NCI-H2196 (cell line): ENCODE measurements around the gene PTPN4.

Source experiments
- DNase-seq: peaks from one replicate; lab custom pipeline; 2025; ENCODE audit not compliant: unreplicated experiment; lab: John Stamatoyannopoulos, UW

PTPN4 gene

DNA sequence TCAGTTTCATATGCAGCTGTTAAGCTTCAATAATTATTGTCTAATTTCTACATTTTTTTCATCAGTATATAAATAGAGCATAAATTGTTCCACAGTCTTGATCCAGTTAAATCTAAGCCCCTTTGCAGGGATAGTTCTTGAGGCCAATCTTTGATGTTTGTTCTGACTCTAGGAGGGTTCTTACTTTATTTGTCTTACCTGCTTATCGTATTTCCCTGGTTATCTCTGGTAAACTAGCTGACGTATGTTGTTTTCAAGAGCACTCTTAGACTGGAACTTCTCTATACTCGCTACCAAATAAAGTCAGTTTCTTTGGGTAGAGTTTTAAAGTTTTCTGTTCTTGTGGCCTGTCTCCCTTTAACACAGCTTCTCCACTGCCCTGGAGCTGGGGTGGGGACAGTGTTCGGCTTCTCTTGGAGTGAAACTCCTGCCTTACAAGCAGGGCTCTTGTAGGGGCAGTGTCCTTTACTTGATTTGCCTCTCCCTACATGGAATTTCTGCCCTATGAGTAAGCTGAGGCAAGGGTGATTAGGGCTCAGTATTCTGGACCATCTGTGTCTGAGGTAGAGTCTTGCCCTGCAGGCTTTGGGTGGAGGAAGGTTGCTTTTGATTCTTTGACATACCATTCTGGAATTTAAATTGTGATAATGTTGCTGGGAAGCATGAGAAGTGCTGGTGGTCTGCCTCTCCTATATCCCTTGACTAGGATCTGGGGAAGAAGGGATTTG, 90.3 kb downstream of the PTPN4 start:
- no peak for DNase-seq

DNA sequence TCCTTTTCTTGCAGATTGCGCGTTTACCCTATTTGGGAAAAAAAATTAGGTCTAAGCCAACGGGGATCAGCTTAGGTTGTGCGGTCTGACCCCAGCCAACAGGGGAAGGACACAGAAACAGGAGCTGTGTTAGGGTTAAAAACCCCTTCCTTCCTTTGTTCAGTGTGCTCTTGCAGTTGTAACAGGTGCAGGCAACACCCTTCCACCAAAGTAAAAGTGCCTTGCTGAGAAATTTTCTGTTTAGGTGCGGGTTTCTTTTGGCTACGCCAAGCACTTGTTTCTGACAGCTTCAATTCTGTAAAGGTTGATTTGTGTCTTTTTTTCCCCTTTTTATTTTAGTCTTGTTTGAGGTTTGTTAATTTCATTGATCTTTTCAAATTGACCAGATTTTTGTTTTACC, 92.5 kb downstream of the PTPN4 start:
- DNase-seq = no peak

DNA sequence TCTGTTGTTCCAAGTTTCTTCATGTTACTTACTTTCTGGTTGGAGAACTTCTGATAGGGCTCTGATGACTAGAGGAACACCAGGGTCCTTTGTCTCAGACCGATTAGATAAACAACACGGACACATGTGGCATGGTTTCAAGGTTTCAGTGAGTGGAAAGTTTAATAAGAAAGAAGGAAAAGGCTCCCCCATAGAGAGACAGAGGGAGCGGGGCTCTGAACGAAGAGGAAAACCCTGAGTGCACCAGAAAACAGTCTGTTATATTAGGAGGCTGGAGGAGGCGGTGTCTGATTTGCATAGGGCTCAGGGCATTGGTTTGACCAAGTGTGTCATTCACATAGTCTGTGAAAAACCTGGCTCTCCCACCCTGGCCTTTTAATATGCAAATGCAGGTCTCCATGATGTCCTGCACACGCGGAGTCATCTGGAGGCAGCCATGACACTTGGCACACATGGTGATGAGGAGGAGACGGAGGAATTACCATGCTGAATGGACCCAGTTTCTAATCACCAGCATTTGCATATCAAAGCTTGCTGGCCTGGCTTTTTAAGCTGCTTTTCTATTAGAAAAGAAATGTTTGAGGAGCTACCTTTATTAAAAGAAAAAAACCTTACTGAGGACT, 94.2 kb downstream of the PTPN4 start:
- DNase-seq = no peak

DNA sequence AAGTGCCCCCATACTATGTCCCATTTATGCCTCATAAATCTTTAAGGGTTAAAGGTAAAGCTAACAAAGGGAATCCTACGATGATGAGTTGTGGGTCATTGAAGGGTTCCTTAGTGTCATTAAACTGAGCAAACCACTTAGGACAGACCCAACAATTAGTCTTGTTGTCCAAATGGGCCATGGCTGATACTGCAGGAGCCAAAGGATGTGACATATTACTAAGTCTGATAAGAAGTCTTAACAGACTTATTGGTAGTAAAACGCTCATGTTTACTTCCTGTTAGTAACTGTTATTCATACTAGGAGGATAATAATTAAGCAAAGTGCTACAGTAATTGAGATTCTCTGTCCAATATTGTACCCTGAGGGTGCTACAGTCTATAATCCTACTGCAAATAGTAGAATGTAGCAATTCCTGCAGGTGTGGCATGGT, 96.8 kb downstream of the PTPN4 start:
- DNase-seq = no peak

DNA sequence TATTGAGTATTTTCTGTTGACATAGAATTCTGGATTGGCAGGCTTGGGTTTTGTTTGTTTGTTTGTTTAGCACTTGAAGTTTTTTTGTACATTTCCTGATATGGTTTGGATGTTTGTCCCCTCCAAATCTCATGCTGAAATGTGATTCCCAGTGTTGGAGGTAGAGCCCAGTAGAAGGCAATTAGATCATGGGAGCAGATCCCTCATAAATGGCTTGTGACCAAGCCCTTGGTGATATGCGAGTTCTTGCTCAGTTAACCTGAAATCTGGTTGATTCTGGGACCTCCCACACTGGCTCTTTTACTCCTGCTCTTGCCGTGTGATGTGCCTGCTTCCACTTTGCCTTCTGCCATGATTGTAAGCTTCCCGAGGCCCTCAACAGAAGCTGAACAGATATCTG, 98.0 kb downstream of the PTPN4 start:
- DNase-seq = peak; percentile 47

DNA sequence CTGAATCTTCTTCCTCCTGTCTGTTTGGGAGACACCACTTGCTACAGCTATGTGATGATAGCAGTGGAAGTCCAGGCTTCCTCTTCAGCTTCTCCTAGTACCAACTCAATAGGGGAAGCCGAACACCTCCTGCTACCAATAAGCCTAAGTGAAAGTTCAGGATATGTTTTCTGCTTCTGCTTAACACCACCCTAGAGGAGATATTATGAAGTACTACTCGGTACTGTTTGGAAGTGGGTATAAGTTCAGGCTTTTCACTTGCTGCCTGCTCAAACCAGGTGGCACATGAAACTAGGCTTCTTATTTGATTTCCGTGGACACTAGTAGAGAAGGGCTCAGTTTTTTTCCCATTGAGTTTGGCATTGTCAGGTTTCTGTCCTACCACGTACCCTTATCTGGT, 99.8 kb downstream of the PTPN4 start:
- DNase-seq = no peak

DNA sequence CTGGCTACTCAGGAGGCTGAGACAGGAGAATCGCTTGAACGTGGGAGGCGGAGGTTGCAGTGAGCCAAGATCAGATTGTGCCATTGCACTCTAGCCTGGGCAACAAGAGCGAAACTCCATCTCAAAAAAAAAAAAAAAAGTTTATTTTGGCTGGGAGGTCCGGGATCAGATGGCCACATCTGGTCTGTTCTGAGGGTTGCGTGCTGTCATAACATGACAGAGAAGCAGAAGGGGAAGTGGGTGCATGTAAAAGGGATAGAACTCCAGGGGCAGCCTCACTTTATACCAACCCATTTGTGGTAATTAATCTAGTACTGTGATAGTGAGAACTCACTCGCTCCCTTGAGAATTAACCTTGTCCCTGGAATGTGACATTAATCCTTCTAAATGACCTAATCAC, 101.2 kb downstream of the PTPN4 start:
- DNase-seq = no peak

DNA sequence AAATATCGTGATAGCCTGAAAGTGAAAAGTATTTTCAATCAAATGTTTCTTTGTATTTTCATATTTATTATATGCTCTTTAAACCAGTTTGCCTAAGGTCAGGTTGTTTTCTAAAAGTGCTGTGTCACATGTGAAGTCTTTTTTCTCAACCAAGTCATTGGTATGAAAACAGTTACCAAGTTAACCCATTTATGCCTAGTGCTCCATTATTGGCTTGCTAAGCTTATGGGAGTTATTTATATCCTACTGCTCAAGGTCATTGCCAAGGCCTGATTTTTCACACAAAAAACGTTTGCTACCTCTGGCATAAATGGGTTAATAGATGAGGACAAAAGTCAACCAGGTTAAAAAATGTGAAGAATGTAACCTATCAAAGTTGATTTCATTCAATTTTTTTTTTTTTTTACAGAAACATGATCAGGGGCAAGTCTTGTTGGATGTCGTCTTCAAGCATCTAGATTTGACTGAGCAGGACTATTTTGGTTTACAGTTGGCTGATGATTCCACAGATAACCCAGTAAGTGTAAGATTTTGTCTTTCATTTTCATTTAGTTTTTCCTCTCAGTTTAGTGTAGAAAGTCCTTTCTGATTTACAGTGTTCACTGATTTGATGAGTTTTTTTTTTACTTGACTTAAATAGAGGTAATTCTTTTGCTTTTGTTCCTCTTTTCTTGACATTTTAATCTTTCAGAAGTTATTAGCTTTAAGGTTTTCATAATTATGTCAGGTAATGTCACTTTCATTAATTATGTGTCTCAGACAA, 102.6 kb downstream of the PTPN4 start:
- DNase-seq = no peak

DNA sequence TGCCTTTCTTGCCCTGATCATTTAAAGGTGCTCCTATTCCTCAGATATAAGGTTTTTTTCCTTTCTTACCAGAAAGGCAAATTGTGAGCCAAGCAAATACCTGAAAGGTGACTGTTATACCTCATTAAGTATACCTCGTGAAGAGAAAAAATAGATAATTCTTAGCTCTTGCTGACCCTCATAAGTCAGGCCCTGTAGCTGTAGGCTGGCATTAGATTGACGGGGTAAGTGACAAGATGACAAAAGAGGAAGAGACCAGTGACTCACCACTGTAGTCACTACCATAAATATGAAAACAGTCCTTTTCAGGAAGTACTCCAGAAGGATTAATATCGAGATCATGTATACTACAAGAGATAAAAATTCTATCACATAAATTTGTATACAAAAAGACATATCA, 104.6 kb downstream of the PTPN4 start:
- no peak for DNase-seq

DNA sequence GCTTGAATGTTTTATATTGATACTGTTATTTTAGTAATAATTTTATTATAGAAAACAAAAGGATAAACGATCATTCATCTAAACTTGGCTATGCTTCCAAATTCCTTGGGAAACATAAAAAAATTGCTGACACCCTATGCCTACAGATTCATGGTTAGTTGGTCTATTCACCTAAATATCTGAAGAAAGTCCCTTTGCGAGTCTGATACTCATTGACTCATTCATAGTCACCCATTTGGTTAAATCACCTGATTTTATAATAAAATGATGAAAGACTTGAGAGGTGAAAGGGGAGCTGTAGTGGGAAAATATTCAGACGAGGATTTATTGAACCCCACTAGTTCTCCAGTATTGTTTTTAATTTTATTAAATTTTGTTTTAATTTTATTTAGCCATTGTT, 112.0 kb downstream of the PTPN4 start:
- no peak for DNase-seq

DNA sequence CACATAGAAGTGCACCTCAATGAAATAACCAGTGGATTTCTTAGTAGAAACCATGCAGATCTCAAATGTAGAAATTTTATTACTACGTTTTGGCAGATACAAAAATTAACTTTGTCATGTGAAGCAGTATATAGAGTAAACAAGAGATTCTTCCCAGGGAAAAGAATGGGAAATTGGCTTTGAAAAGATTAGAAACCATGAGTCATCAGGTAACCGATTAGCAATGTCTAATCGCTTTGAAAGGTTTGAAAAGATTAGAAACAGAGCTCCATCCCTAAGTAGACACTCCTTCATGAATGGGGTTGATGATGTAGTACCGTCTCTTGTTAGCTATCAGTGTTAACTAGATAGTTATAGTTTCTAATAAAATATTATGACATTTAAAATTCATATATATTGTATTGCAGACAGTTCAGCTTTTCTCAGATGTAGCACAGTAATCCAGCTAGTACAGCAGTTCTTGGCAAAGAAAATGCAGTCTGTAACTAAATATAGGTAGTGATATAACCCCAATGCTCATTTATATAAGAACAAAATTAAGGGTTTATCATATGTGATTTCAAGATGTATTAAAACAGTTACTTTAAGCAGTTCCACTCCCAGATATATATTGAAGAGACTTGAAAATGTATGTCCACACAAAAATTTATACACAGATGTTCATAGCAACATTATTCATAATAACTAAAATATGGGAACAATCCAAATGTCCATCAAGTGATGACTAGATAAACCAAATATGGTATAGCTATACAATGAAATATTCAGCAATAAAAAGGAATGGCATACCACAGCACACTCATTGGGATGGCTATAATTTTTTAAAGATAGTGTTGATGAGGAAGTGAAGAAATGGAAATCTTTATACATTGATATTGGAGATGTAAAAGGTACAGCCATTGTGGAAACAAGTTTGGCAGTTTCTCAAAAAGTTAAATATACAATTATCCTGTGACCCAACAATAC, 113.9 kb downstream of the PTPN4 start:
- DNase-seq = no peak

DNA sequence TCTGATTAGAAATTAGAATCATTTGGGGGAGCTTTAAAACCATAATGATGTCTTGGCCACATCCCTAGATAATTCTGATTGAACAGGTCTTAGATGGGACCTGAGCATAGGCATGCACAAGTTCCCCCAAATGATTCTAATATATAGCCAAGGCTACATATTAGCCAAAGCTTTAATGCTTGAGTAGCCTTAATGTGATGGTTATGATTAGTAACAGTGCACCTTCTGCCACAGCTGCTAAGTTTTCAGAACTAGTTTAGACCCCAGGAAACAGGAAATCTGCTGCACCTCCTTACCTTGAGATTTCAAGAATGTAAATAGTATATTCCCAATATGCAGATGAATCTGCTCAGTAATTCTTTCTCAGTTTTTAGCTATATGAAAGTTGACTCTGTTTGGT, 119.8 kb downstream of the PTPN4 start:
- DNase-seq = no peak

DNA sequence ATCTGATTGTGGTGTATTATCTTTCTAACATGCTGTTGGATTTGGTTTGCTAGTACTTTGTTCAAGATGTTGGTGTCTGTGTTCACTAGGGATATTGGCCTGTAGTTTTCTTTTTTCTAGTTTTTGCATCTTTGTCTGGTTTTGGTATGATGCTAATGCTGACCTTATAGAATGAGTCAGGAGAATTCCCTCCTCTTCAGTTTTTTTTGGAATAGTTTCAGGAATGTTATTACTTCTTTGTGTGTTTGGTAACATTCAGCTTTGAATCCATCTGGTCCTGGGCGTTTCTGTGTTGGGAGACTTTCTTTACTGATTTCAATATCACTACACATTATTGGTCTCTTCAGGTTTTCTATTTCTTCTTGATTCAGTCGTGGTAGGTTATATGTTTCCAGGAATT, 129.0 kb downstream of the PTPN4 start:
- DNase-seq = no peak

DNA sequence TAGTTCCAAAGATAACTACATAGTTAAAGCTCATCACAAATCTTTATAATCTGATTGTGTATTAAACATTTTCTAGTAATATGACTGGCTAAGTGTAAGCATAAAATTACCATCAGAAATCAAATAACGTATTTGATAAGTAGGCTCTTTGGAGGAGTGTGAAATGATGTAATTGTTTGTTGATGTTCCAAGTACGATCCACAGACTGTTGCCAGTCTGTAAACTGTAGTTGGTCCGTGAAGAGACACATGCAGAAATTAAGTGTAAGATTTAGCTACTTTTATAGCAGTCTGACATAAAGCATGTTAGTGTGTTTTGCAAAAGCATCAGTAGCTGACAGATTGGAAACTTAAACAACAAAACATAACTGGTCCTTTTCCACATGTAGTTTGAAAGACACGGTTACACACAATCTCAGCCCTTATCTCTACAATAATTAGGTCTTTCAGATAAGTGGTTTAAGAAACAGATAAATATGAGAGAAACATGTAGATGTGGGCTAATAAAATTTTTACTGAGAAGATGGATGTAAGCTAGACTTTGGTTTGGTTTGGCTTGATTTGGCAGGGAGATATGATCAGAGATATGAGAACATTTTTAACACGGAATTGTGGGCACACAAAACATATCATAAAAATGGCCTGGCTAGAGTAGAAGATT, 138.1 kb downstream of the PTPN4 start:
- DNase-seq = no peak

DNA sequence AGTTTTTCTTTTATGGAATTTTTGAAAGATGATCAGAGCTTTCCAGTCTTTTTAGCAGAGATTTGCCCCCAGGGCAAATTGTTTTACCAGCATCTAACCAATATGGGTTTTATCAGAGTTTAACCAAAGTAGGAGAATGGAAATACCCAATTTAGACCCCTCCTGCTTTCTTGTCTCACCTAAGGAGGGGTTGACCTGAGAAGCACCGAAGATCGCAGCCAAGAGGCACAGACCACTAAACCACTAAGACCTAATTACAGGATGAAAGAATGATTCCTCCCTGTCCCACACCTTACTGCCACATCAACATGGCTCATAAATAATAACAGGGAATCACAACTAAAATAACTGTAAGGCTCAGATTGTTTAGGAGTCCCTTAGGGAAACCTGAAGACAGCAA, 141.3 kb downstream of the PTPN4 start:
- no peak for DNase-seq

DNA sequence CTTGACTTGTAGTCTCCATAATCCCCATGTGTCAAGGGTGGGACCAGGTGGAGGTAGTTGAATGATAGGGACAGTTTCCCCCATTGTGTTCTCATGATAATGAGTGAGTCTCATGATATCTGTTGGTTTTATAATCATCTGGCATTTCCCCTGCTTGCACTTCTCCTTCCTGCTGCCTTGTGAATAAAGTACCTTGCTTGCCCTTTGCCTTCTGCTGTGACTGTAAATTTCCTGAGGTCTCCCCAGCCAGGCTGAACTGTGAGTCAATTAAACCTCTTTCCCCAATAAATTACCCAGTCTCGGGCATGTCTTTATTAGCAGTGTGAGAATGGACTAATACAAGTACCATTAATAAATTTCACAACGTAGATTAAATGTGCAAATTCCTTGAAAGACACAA, 150.8 kb downstream of the PTPN4 start:
- no peak for DNase-seq

DNA sequence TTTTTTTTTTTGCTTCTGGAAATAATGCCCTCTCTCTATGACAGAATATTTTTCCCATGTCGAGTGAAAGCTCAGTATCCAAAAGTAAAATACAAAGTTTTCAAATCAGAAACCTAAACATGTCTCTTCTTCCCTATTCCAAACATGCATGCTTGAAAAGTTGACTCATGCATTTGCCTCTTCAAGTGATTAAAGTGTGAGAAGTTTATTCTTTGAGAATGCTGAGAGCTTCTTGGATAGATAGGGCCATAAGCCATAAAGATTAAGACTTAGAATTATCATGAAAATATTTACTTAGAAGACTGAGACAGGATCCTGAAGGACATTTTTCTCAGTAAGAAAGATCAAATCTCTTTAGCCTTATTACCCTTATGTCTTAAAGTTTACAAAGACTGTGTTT, 154.5 kb downstream of the PTPN4 start:
- no peak for DNase-seq

DNA sequence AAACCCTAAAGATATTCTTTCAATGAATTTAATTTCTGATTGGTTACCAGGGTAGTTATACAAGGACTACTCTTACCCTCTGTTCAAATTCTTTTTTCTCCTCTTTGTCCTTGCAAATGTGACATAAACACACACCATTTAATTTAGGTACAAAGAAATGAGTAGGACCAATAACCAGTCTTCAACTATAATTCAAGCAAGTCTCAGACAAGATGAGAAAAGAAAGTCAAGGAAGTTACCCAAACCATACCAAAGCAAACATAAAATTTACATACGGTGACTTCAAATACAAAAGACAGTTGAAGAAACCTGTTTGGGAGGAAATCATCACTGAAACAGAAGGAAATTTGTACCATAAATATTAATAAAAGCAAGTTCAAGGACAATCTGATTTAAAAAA, 162.1 kb downstream of the PTPN4 start:
- no peak for DNase-seq

DNA sequence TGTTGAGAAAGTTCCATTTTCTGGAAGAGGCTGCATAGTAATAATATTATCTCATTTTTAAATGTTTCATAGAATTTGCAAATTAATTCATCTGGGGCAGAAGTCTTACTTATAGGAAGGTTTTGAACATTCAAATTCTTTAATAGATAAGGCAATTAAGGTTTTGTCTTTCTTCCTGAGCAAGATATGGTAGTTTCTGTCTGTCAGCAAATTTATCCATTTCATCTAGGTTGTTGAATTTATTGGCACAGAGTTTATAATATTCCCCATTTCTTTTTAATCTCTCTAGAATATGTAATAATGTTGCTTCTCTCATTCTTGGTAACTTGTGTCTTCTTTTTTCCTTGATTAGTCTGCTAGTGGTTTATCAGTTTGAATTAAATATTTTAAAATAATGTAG, 163.0 kb downstream of the PTPN4 start:
- no peak for DNase-seq

DNA sequence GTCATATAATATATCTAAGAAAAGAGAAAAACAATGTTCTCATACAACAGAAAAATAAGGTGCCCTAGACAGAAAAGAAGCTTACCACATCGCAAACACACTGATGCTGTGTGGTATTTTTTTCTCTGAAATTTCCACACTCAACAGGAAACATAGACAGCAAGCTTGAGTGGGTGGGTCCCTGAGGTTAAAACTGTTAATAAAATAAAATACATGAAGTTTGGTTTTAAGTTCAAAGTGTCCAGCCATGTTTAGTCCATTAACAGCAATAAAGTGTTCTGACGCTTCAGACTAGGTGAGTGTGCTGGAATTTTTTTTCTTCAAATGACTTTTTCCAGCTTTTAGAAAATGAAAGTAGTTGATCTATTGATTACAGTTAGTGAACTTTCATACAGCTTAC, 169.8 kb downstream of the PTPN4 start:
- no peak for DNase-seq

DNA sequence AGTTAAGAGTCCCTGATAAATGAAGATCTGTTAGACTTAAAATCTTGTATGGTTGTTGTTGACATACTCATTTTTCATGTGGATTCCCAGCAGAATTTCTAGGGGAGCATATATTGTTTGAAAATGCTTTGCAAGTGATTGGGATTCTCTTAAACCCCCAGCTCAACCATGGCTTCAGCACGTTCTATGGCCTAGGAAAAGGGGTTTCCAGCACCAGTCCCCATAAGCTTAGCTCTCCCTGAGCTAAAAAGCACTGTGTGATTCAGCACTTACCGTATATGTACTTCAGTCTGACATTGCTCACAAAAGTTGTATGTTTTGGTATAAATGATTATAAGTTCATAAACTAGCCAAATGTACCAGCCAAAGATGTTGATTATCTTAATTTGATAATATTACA, 173.1 kb downstream of the PTPN4 start:
- DNase-seq = no peak
